GM12801 (cell line): Measurements from ENCODE around the gene GCNA.

ENCODE experiments used
- CTCF ChIP-seq: IDR thresholded peaks from one replicate; pipeline ENCODE4 v1.5.1; 2011; ENCODE audit warnings: control low read depth; ENCODE audit not compliant: insufficient read length; ENCODE audit errors: extremely low read depth

GCNA gene

DNA sequence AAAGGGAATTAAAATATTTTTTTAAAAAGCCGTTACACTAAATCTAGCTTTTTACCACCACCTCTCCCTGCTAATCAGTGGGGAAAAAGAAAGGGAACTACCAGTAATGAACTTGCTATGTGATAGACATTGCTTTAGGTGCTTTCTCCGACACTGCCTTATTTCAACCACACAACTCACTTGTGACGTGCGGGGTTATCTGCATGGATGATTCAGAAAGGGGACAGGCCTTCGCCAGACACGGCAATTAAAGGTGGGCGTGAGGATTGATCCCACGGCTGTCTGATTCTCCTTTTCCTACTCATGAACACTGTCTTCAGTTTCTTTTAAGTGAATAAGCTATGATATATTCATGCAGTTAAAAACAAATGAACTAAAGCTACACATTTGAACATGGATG lies 41.0 kb downstream of the GCNA start:
- TF ChIP-seq CTCF: no peak

DNA sequence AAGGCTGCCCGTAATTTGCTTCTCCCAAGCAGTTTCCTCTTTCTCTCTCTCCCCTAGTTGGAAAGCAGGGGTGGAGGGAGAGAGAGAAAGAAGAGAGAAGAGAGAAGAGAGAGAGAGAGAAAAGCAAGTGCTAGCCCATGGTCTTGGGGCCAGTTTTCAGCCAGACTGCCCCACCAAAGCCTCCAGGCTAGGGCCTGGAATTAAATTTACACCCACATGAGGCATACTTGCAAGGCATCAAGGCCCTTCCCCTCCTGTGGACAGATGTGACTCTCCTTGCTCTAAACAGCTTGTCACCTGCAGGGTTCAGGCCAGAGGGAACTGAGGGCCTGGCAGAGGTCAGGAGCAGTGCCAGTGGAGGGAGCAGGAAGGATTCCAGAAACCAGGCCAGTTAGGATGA lies 41.7 kb downstream of the GCNA start:
- no peak for TF ChIP-seq CTCF

DNA sequence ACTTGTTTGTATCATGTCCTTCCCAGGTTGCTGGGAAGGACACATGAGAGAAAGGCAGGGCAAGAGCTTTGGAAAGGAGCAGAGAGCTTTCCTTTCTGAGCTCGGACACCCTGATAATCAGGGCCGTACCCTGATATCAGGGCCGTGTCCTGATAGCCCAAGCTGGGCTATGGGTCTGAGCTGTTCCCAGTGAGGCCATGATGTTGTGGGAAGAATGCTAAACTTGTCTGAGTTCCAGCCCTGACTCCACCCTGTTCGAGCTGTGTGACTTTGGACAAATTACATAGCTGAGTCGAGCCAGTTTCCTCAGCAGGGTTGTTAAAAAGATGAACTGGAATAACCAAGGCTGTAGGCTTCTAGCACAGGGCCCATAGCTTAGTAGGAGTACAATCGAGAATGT lies 43.4 kb downstream of the GCNA start:
- no peak for TF ChIP-seq CTCF

GRCh38 chrX:71622032-71622575 lies 43.9 kb downstream of the GCNA start:
- TF ChIP-seq CTCF: no peak

DNA sequence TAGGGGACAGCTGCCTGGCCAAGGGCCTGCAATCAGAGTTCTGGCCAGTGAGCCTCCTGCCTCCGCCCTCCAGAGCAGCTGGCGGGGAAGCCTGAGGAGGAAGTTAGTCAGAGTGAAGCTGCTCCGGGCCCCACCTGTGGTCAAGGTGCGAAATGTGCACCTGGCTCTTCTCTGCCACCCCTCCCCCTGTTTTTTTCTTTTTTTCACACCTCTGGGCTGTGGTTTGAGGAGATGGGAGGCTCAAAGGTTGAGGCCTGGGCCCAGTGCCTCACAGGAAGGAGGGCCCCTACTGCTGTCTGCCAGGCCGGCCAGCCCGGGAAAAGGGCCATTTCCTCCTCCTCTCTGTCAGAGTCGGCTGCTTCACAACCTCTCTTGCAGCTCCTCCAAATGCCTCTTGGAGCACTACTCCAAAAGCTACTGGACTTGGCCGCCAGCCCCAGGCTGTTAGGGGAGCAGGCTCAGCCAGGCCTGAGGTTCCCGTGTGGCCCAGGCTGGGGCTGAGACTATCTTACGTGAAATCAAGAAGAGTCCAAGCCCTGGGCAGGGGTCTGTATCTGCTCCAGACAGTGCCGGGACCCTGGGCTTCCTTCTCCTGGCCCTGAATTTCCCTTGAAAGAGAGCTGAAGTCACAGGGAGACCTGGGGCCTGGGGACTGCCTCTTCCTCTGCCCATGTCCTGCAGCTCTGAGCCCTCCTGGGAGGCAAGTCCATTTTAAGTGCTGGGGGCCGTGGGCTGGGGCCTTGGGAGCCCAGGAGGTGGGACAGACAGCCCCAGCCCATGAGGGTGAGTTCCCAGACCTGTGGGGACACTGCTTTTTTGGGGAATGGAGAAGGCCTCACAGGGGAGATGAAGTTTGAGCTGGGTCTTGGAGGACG lies 44.6 kb downstream of the GCNA start:
- no peak for TF ChIP-seq CTCF

- TF ChIP-seq CTCF: no peak
These were observed 45.5 kb downstream of the GCNA start for GRCh38 chrX:71623714-71624113.

- no peak for TF ChIP-seq CTCF
These were observed 47.2 kb downstream of the GCNA start for GRCh38 chrX:71625471-71625870.
